IPS DF 4.7 (cell line): Measurements from ENCODE around the gene FRS3.

ENCODE experiments used
- DNase-seq: peaks from one replicate; pipeline ENCODE4 v3.0.0-alpha.2; 2013; ENCODE audit warnings: low spot score; ENCODE audit errors: extremely low read depth

The FRS3 gene

DNA sequence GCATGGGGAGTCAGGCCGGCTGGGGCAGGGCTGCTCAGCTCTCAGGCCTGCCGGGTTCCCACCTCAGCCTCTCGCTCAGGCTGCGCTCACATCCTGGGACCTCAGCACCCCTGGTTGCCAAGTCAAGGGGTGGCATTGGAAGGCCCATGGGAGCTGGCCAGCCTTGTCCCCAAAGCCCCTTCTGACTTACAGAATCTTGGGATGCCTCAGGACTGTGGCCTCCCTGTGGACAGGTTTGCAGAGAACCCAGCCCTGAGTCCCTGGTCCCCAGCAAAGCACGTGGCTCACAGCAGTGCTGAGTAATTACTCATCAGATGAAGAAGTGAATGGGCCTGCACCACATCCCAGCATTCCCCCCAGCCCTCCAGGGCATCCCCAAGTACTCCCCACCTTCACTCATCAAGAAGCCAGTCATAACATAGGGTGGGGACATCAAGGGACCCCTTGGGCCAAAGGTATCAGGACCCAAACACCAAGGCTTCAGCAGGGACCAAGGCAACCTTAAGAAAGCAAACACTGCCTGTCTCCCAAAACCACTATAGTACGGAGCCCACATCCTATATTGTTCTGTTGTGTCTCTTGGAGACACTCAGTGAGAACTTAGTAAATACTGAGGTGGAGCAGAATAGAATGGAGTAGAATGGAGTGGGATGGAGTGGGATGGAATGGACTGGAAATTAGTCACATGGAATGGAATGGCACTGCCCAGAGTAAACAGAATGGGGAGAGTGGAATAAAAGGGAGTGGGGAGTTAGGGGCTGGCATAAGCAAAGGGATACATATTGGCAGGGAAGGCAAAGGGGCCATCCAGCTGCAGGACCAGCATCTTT is 36.1 kb downstream of the FRS3 start:
- DNase-seq, result no peak

DNA sequence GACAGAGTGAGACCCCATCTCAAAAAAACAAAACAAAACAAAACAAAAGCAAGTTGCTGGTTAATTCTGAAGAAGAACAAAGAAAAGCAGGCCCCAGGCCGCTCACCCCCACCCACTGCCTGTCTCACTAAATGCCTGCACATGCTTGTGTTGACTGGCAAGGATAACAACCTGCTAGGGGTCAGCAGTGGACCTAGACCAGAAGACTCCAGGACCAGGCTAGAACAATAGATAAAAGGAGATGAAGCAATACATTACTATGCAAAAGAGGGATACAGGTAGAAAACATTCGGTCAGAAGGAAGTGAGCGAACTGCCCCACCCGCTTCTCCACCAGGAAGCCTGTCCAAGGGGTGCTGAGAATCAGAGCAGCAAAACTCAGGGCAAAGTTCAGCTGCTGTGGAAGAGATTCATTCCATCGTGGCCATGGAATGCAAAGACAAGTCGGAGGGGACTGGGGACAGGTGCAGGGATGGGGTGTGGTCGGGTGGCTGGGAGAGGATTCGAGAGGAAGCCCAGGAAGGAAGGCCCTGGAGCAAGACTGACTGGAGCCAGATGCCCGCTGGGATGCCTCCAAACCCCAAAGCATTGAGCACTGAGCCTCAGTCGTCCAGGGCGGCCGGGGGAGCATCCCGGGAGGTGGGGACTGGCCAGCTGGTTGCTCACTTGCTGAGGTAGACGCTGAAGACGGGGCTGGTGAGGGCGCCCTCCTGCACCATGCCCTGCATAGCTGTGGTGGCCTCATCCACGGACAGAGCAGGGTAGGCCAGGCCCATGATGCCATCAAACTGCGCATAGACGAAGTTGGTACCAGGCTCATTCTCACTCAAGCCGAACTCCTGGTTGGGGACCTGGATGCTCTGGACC is 37.8 kb downstream of the FRS3 start:
- DNase-seq, result no peak

DNA sequence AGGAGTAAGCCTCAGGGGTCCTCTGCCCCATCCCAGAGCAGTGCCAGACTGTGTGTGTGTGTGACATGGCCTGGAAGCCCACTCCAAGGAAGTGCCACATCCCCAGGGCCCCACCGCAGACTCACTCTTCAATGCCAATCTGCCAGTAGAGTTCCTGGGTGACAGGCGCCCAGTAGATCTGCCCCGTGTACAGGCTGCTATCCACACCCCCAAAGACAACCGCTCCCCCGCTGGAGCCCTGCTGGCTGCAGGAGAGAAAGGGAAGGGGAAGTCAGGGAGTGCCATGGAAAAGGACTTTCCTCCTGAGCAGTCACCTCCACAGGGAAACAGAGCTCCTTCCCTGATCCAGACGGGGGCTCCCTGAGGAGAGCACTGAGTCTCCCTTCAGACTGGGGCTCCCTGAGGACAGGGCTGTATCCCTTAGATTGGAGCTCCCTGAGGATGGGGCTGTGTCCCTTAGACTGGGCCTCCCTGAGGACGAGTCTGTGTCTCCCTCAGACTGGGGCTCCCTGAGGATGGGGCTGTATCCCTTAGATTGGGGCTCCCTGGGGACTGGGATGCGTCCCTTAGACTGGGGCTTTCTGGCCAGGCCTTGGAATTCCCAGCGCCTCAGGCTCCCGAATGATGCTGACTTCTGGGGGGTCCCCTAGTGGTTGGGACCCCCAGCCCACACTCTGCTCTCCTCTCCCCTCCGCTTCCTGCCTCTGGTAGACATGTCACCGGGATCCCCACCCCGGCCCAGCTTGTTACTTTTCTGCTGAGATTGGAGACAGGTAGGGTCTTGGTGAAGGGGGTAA is 39.1 kb downstream of the FRS3 start:
- DNase-seq, result no peak

DNA sequence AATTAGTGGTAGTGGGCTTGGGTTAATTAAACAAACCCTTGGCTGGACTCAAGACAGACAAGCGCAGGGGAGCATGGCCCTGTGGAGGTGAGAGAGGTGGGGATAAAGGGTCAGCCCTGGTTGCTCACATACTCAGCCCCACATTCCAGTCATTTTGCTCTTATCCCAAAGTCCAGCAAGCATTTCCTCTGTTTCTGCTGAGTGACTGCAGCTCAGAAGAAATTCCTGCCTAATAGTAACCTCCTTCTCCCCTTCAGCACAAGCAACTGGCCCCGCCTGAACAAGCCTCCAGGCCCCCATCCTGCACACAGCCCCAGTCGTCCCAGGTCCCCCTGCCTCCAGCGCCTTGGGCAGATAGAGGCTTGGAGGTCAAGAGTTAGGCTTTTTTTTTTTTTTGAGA is 40.7 kb downstream of the FRS3 start:
- no peak for DNase-seq

DNA sequence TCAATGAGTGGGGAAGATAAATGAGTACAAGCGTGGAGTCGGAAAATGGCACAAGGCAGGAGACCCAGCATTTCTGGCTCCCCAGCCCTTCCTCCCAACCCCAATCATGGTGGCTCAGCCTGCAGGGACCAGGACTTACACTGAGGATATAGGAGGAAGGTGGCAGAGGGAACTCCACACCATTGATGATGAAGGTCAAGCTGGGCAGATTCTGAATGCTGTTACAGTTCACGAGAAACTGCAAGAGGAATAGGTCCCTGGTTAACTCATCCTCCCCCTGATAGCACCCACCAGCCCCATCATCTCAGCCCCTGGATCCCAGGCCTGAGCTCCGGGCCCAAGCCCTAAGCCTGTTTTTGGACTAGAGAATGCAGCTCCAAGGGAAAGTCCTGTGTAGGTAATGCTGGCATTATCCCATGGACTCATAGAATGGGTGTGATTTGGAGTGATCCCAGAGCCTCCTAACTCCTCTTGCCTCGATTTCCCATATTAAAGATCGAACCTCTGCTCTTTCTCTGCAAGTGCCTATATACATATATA is 42.0 kb downstream of the FRS3 start:
- no peak for DNase-seq

DNA sequence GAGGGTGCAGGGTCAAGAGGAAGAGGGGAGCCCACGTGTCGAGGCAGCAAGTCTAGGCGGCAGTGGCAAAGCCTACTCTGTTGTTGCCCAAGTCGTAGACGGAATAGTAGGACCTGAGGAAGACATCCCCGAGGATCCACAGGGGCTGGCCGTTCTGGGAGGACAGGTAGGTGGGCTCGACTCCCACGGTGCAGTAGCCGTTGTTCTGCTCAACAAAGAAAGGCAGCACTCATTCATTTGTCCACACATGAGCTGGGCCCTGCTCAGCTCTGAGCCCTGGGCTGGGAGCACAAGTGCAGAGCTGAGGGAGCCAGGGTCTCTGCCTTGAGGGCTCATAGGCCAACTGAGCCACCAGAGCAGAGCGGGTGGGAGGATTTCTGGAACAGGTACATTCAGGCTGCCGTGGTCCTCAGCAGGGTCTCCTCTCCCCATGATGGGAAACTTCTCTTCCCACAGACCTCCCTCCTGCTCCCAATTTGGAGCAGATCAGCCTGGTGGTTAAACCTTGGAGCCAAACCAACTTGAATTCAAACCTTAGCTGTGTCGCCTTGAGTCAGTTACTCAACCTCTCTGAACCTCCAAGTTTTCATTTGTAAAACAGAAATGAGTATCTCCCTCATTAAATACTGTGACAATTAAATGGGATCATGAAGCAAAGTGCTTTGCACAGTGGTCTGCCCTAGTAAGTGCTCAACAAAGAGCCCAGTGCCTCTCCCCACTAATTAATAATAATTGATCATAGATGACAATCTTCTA is 42.7 kb downstream of the FRS3 start:
- no peak for DNase-seq

DNA sequence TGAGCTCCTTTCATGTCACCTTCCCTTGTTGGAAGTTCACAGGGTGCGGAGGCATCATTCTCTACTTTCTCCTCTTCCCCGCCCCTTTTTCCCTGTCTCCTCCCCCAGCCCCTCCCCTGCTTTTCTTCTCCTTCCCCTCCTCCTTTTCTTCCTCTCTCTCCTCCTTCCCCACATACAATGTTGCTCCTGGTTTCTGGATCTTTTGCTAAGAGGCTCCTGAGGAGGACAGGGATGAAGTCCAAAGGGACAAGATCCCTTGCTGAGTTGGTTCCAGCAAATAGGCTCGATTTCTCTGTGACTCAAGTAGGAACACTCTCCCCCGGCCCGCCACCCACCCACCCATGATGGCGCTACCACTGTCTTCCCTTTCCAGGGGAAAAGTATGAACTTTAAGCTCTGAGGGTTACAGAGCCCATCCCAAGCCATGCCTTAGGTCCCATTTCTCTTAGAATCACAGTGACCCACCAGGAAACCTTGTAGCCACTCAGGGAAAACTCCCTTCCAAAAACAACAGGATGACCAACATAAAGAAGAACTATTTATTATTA is 43.4 kb downstream of the FRS3 start:
- no peak for DNase-seq

DNA sequence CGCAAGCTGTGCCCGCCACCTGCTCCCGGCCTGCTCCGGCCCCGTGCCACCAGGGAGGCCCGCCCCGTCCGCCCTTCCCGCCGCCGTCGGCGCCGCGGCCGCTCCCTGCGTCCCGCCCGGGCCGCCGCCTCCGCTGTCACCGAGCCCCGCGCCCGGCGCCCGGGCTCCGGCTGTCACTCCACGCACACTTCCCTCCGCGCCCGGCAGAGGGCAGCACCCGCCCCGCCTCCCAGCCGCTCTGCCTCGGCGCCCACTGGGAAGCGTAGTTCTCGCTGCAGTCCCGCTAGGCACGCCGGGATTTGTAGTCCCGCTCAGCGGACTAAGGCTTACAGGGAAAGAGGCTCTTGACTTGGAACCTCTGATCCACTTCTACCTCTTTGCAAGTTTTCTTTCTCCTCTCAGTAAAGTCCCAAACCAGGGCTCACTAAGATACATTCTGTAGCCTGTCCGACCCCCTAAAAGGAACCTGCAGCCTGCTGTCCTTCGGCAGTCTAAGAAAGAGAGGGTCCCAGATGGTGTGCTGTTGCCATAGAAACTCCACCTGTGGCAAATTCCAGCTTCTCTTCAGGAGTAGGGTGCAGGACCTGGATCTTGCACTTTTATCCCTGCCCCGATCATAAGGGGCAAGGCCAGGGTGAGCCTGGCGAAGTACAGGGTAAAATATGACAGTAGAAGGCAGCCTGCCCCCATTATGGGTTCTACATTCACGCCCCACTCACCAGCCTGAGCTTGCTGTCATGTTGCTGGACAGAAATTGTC is 44.1 kb downstream of the FRS3 start, which contains the start of gene TFEB:
Gene TFEB (minus strand): TSS at position 182 of the 759 bp plus-strand sequence. CDS start 44,395 bp downstream, outside the sequence.
- DNase-seq, result peak; percentile 53

DNA sequence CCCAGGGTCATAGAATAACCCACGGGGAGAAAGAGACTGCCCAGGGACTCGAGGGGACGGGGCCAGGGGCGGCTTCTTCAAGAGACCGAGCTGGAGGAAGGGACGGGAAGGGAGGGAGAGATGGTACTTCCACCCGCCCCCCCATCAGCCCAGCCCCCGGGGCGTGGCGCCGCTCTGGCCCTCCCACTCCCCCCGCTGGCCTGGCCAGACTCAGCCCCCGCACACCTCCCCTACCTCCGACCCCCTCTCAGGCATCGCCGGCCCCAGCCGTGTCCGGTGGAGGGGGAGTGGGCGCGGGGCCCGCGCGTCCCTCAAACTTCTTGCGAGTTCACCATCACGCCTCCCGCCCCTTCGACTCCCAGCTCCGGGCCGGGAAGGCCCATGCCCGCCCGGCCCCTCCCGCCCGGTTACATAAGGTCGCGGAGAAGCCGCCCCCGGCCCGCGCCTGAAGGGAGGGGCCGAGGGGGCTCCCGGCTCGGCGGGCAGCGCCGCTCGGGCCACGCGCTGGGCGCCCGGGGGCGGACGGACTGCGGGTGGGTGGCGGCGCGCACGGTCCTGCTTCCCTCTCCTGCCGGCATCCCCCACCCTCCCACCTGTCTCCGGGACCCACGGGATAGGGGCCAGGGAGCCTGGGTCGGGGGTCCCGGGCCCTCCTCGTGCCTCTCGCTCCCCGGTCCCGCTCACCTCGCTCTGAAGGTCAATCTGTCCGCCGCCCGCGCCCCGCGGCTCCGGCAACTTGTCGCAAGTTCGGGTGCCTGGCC is 44.9 kb downstream of the FRS3 start:
- no peak for DNase-seq

DNA sequence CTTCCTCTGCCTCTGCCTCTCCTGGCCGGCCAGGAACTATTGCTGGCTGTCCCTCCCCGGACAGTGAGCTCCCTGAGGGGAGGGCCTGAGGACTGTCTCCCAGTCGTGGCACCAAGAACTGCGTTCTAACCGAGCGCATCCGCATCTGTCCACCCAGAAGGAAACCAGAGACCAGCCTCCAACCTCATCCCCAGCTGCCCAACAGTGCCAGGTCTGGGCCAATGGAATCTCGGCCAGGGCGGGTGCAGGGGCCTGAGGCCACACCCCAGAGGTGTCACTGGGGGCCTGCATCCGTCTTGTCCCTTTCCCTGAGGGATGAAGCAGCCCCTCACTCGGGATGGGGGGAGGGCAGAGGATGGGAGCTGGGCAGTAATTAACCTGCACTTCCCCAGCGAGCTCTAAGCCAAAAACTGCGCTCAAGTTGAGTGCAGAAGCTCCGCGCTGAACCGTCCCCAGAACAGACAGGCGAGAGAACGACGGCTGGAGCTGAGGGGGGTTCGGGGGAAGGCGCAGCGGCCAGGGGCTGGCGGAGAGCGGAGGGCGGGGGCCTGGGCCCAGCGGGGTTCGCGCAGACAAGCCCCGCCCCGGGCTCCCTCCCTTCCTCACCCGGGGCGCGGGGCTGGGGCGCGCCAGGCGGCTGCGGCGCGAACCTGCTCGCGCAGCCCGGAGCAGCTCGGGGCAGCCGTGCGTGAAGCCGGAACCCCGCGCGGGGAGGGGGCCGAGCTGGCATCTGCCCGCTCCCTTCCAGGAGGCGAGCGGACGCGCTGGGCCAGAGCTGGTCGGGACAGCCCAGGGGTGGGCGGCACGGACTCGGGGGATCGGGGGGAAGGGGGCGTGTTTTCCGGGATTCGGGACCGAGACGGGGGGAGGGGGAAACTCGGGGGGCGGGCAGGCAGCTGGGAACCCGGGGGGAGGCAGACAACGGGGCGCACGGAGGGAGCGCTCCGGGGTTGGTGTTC is 45.7 kb downstream of the FRS3 start:
- no peak for DNase-seq

DNA sequence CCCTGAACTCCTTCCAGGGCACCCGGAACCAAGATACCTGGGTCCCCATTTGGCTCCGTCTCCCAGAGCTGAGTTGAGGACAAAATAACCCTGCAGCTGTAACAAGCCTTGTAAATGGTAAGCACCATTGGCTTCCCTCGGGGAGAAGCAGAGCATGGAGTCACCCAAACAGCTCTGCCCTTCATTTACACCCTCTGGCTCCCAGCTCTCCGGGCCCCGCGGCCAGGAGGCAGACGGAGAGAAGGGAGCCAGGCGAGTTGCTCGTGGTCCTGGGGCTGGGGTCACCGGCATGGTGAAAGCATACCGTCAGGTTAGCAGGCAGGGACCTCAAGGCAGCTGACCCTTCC is 46.4 kb downstream of the FRS3 start:
- no peak for DNase-seq

DNA sequence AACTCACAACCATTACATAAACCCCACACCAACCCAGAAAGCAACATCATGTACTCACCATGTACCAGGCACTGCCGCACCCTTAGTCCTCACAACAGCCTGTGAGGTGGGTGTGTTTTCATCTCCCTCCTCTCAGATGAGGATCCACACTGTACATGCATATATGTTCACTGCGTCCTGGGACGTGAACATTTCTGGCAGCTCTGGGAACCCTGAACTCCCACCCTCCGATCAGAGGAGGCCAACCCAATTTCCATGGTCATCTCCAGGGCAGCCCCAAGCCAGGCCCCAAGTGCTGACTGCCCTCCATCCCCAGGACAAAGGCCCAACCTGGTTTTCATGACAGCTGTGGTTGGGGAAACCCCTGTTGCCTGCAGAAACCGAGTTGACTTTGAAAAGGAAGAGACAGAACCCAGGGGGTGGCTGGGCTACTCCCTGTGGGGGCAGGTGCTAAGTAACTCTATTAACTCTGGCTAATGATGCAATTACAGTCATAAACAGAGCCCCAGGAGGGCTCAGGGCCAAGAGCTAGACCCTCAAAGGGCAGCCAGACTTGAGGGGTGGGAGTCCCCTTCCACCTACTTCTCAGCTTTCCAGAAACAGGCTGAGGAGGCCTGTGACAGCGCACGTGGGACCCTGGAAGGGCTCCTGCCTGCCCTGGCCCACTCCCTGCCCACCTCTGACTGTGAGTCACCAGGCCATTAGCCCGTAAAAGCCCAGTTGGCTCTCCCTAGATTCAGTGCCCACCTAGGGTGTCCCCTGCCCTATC is 46.9 kb downstream of the FRS3 start:
- no peak for DNase-seq

DNA sequence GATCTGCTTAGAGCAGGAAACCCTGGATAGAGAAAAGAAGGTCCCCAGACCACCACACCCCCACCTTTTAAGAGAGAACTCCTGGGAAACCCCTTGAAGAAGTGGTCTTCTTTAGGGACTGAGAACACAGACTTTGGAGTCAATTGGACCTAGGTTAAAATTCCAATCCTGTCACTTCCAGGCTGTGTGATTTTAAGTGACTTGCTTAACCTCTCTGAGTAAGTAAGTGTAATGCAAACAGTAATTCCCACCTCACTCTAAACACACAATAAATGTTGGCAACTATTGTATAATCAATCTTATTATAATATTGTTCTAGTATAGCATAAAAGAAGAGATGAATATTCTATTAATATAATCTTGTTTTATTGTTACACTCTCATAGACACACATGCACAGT is 47.6 kb downstream of the FRS3 start:
- DNase-seq, result no peak

DNA sequence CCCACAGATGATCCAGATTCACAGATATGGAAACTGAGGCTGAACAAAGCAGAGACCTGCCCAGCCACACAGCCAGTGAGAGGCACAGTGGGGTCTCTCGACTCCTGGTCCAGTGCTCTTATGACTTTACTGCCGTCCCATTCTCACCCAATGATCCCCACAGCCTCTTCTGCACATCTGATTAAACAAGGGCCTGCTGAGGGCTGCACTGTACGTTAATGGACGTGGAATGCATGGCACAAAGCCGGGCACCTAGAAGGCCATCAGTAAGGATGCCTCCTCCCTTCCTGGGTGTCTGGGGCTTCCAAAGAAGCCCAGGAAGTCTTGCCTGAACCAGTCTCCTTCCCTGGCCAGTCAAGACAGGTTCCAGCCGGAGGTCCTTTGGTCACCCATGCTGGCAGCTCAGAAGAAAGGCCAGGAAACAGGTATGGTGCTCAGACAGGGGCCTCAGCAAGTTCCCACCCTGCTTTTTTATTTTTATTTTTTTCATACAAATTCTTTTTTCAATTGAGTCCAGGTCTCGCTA is 48.1 kb downstream of the FRS3 start:
- no peak for DNase-seq

DNA sequence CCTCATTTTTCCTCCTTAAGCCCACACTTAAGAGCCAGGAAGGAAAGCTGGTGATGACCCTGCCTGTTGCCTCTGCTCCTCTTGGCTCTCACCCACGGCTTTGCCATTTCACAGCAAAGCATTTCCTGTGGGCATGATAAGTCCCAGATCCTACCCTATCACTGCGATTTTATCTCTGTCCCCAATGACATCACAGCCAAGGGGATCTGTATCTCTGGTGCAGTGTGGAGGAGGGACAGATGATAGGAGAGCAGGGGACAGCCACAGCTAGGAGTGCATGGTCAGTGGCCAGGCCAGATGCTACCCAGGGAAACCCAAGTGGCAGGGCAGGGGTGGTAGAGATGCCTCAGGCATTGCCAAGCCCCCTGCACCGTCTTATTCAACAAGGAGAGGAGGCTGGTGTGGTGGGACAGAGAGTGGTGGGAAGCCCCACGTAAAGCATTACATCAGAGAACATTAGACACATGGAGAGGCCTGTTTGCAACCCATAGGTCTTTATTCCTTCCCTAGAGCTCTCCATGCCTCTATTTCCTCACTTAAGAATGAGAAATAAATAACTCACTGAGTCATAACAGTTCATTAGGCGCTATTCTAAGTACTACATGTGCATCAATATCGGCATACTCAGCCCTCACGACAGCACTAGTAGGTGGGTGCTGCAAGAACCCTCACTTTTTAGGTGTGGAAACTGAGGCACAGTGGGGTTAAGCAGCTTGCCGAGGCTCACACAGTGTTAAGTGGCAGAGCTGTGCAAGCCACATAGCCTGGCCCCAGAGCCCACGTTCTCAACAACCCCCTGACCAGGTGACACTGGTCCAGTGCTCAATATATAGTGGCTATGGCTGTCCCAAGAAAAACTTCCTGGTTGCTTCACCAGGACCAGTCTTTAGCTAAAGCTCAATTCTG is 48.9 kb downstream of the FRS3 start:
- no peak for DNase-seq

DNA sequence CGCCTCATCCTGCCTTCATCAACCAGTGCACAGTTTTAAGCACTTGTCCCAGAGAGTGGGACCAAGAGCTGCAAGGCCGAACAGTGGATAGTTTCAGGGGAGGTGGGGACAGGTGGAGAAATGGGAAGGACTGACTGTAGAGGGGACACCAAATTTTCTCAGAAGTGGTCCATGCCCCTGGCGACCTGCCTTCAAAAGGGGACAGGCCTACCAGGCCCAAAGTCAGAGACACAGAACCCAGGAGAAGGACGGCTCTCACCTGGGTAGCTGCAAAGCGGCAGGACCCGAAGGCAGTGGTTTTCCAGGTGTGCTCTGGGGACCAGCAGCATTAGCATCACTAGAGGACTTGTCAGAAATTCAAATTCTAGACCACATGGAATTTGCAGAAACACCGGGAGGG is 50.1 kb downstream of the FRS3 start:
- DNase-seq, result no peak
